GM23248 (cell line): ENCODE measurements around the gene AK6.
"Not testable (repeated sequence)": the region's sequence is repeated elsewhere in the genome, so short reads cannot be mapped to it uniquely, and the experiment has no call there.

ENCODE experiments used
- EZH2 ChIP-seq: fragments of 200-600 bp; sonication (generic); IDR thresholded peaks from 2 replicates; pipeline ENCODE4 v1.6.1; 2018; ENCODE audit warnings: antibody characterized with exemption, mild to moderate bottlenecking; ENCODE audit not compliant: insufficient read depth, poor library complexity, severe bottlenecking
- EZH2phosphoT487 ChIP-seq: fragments of 200-600 bp; sonication (generic); IDR thresholded peaks from 2 replicates; pipeline ENCODE4 v1.6.1; 2018; ENCODE audit warnings: antibody characterized with exemption, moderate library complexity, mild to moderate bottlenecking, low read depth; ENCODE audit not compliant: insufficient read depth

DNA sequence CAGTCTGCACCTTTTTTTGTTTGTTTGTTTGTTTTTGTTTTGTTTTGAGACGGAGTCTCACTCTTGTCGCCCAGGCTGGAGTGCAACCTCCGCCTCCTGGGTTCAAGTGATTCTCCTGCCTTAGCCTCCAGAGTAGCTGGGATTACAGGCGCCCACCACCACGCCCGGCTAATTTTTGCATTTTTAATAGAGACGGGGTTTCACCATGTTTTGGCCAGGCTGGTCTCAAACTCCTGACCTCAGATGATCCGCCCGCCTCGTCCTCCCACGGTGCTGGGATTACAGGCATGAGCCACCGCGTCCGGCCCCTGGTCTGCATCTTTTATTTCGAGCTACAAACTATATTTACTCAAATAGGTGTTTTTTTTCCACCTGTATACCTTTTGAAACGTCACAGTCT lies 1.0 kb upstream of the AK6 start:
- not testable (repeated sequence) for TF ChIP-seq EZH2phosphoT487, EZH2
